Testis (tissue), 3 donors: ENCODE measurements around the gene MON2. TPM values are rescaled to one million over a fixed set of nuclear protein-coding genes. Genes with fewer than 3 reads are reported as not detected.

Experiments
- DNase-seq: peaks from one replicate; pipeline ENCODE4 v3.0.0-alpha.2; 2019
- H3K27ac ChIP-seq, 2 donors: fragments of 200-600 bp; sonication (generic); one replicate each; pipeline ENCODE4 v1.5.1; 2019
- H3K27me3 ChIP-seq: fragments of 200-600 bp; sonication (generic); one replicate; pipeline ENCODE4 v1.5.1; 2019
- H3K36me3 ChIP-seq: fragments of 200-600 bp; sonication (generic); one replicate; pipeline ENCODE4 v1.5.1; 2017; ENCODE audit warnings: low read depth; ENCODE audit errors: missing control alignments
- H3K4me1 ChIP-seq: fragments of 200-600 bp; sonication (generic); one replicate; pipeline ENCODE4 v1.5.1; 2019
- H3K4me3 ChIP-seq, 2 donors: fragments of 200-600 bp; sonication (generic); one replicate each; pipeline ENCODE4 v1.5.1; 2017 to 2019
- H3K9me3 ChIP-seq: fragments of 200-600 bp; sonication (generic); one replicate; pipeline ENCODE4 v1.5.1; 2017
- CTCF ChIP-seq, 3 experiments: fragments of 450-650 bp in 2 of 3; fragments of 200-600 bp in 1 of 3; sonication (generic) in 1 of 3; IDR thresholded peaks; one replicate each; pipeline ENCODE4 v1.5.1; 2016 to 2019; ENCODE audit warnings: antibody characterized with exemption in 3 of 3, mild to moderate bottlenecking in 2 of 3, moderate library complexity in 1 of 3
- POLR2A ChIP-seq: fragments of 450-650 bp; IDR thresholded peaks from one replicate; pipeline ENCODE4 v1.6.1; 2017; ENCODE audit warnings: antibody characterized with exemption, mild to moderate bottlenecking, moderate library complexity
- WGBS, 2 donors: methylation state at CpG; one replicate each; pipeline ENCODE4 v1.1.5; 2018; 5-methylcytosine and 5-hydroxymethylcytosine counted together
- intact Hi-C: fragments of 100-400 bp; cut with DNase I; formaldehyde crosslinking; loops from one replicate; pipeline ENCODE4 v1.15.1; 2023; ENCODE audit warnings: low total_unique reads
- polyA plus RNA-seq: library from polyadenylated mRNA; stranded (reverse); fragments of 350-450 nt; fragmentation: Illumina TruSeq; extraction: RNeasy Lipid Tissue Mini Kit (QIAGEN cat#74804); gene quantifications from one replicate; pipeline ENCODE4 v1.2.3, GENCODE V29; 2014; ENCODE audit warnings: low read depth, low replicate concordance; ENCODE audit not compliant: insufficient read depth
- total RNA-seq, 2 donors: library from RNA; depleted of rRNA; stranded (reverse); fragments of >200 nt; gene quantifications; one replicate each; pipeline ENCODE4 v1.2.3, GENCODE V29; 2016

The MON2 gene
- total and polyA plus RNA-seq, 3 donors from 2014 or later: 22.8 to 98.4 (median 90.1) TPM

- 73 to 74% methylated on average over 2 of the region's 2 CpGs for WGBS, 2 donors
- no peak overlapping the region for H3K27ac ChIP-seq
- no peak for DNase-seq
- intact Hi-C loops: no loop called here
- H3K9me3 ChIP-seq: no peaks in the 10 kb centered on the region
- H3K4me3 ChIP-seq: no peak overlapping the region
- peaks cover 5% of the 10 kb centered on the region for H3K4me1 ChIP-seq
- no peak for TF ChIP-seq CTCF (IDR thresholded peaks at IDR 0.05)
- no peak for TF ChIP-seq POLR2A
- H3K27me3 ChIP-seq: no peaks in the 10 kb centered on the region
- no peaks in the 10 kb centered on the region for H3K36me3 ChIP-seq
Measured at GRCh38 chr12:62605981-62606380, 139.4 kb downstream of the MON2 start.

GRCh38 chr12:62606654-62607053 is 140.0 kb downstream of the MON2 start:
- H3K4me1 ChIP-seq: peaks cover 5% of the 10 kb centered on the region
- no peak overlapping the region for H3K4me3 ChIP-seq
- no peak for DNase-seq
- no peak overlapping the region for H3K27ac ChIP-seq
- intact Hi-C loops: no loop called here
- H3K27me3 ChIP-seq: no peaks in the 10 kb centered on the region
- H3K9me3 ChIP-seq: no peaks in the 10 kb centered on the region
- WGBS, 2 donors: 55 to 82% methylated on average over 1 of the region's 1 CpG
- no peaks in the 10 kb centered on the region for H3K36me3 ChIP-seq
- no peak for TF ChIP-seq CTCF (IDR thresholded peaks at IDR 0.05)
- no peak for TF ChIP-seq POLR2A

GRCh38 chr12:62613081-62613480 is 146.5 kb downstream of the MON2 start:
- no peak for DNase-seq
- TF ChIP-seq POLR2A: no peak
- no peak for TF ChIP-seq CTCF (IDR thresholded peaks at IDR 0.05)
- Histone ChIP-seq H3K27me3 (no peaks in the 10 kb centered on the region), H3K27ac (no peak overlapping the region), H3K4me1 (no peaks in the 10 kb centered on the region), H3K36me3 (no peaks in the 10 kb centered on the region), H3K9me3 (no peaks in the 10 kb centered on the region), H3K4me3 (no peak overlapping the region)
- intact Hi-C loops: no loop called here
- WGBS, 2 donors: 71 to 83% methylated on average over 1 of the region's 1 CpG

- no peaks in the 10 kb centered on the region for H3K27me3 ChIP-seq
- intact Hi-C loops: no loop called here
- DNase-seq: no peak
- no peaks in the 10 kb centered on the region for H3K36me3 ChIP-seq
- no peak overlapping the region for H3K27ac ChIP-seq
- no peaks in the 10 kb centered on the region for H3K4me1 ChIP-seq
- H3K4me3 ChIP-seq: no peak overlapping the region
- no peak for TF ChIP-seq POLR2A
- no peak for TF ChIP-seq CTCF (IDR thresholded peaks at IDR 0.05)
- no peaks in the 10 kb centered on the region for H3K9me3 ChIP-seq
Measured at GRCh38 chr12:62618319-62618718, 151.7 kb downstream of the MON2 start.

- H3K4me1 ChIP-seq: no peaks in the 10 kb centered on the region
- no peak for DNase-seq
- WGBS, 2 donors: 78 to 89% methylated on average over 2 of the region's 2 CpGs
- no peak overlapping the region for H3K27ac ChIP-seq
- H3K27me3 ChIP-seq: no peaks in the 10 kb centered on the region
- intact Hi-C loops: no loop called here
- TF ChIP-seq CTCF (IDR thresholded peaks at IDR 0.05) (no peak), POLR2A (no peak)
- no peak overlapping the region for H3K4me3 ChIP-seq
- H3K36me3 ChIP-seq: no peaks in the 10 kb centered on the region
- no peaks in the 10 kb centered on the region for H3K9me3 ChIP-seq
Measured at GRCh38 chr12:62618930-62619329, 152.3 kb downstream of the MON2 start.
